H9 (cell line): ENCODE data around the gene PTPRC. TPM values are rescaled to one million over a fixed set of nuclear protein-coding genes. Genes with fewer than 3 reads are reported as not detected.

Experiments
- DNase-seq: peaks from one replicate; pipeline ENCODE4 v3.0.0-alpha.2; 2017
- H2AFZ ChIP-seq: one replicate; pipeline ENCODE4 v1.6.1; 2013; ENCODE audit warnings: mild to moderate bottlenecking, low read length, control low read depth, moderate library complexity
- H2AK5ac ChIP-seq: 2 replicates; pipeline ENCODE4 v1.6.1; 2013; ENCODE audit warnings: low read length, control low read depth, mixed read lengths; ENCODE audit not compliant: insufficient read length
- H2BK120ac ChIP-seq: one replicate; pipeline ENCODE4 v1.6.1; 2013; ENCODE audit warnings: low read depth, mild to moderate bottlenecking, low read length, control low read depth, inconsistent platforms; ENCODE audit not compliant: poor library complexity, severe bottlenecking
- H2BK12ac ChIP-seq: 2 replicates; pipeline ENCODE4 v1.6.1; 2013; ENCODE audit warnings: low read length, control low read depth, mixed read lengths, low read depth; ENCODE audit not compliant: insufficient read length
- H2BK15ac ChIP-seq: 2 replicates; pipeline ENCODE4 v1.6.1; 2013; ENCODE audit warnings: low read depth, low read length, control low read depth
- H2BK20ac ChIP-seq: one replicate; pipeline ENCODE4 v1.6.1; 2013; ENCODE audit warnings: low read depth, mild to moderate bottlenecking, low read length, control low read depth, inconsistent platforms; ENCODE audit not compliant: poor library complexity, severe bottlenecking
- H2BK5ac ChIP-seq: 2 replicates; pipeline ENCODE4 v1.6.1; 2013; ENCODE audit warnings: low read length, control low read depth, mixed read lengths; ENCODE audit not compliant: insufficient read length
- H3K14ac ChIP-seq: 2 replicates; pipeline ENCODE4 v1.6.1; 2013; ENCODE audit warnings: low read length, control low read depth; ENCODE audit not compliant: insufficient read depth
- H3K18ac ChIP-seq: 2 replicates; pipeline ENCODE4 v1.6.1; 2013; ENCODE audit warnings: low read depth, mild to moderate bottlenecking, mixed read lengths, low read length, control low read depth; ENCODE audit not compliant: insufficient read length
- H3K23ac ChIP-seq: 2 replicates; pipeline ENCODE4 v1.6.1; 2013; ENCODE audit warnings: low read length, control low read depth, mixed read lengths, low read depth; ENCODE audit not compliant: insufficient read length
- H3K23me2 ChIP-seq: 2 replicates; pipeline ENCODE4 v1.6.1; 2013; ENCODE audit warnings: low read depth, mild to moderate bottlenecking, mixed read lengths, low read length, control low read depth; ENCODE audit not compliant: insufficient read length, poor library complexity, severe bottlenecking
- H3K27ac ChIP-seq: 2 replicates; pipeline ENCODE4 v1.5.1; 2013; ENCODE audit warnings: low read length, control low read depth, mixed read lengths, low read depth; ENCODE audit not compliant: insufficient read length
- H3K27me3 ChIP-seq: 2 replicates; pipeline ENCODE4 v1.6.1; 2013; ENCODE audit warnings: low read length, control low read depth, inconsistent platforms; ENCODE audit not compliant: insufficient read depth
- H3K4ac ChIP-seq: 2 replicates; pipeline ENCODE4 v1.6.1; 2013; ENCODE audit warnings: low read depth, mild to moderate bottlenecking, control low read depth, inconsistent platforms, low read length, moderate library complexity
- H3K4me1 ChIP-seq: 2 replicates; pipeline ENCODE4 v1.6.1; 2013; ENCODE audit warnings: low read length, control low read depth, inconsistent platforms; ENCODE audit not compliant: insufficient read depth
- H3K4me2 ChIP-seq: 2 replicates; pipeline ENCODE4 v1.6.1; 2013; ENCODE audit warnings: low read length, control low read depth, mixed read lengths; ENCODE audit not compliant: insufficient read length, insufficient read depth
- H3K56ac ChIP-seq: 2 replicates; pipeline ENCODE4 v1.6.1; 2013; ENCODE audit warnings: low read depth, mild to moderate bottlenecking, mixed read lengths, low read length, control low read depth; ENCODE audit not compliant: insufficient read length
- H3K79me1 ChIP-seq: 2 replicates; pipeline ENCODE4 v1.6.1; 2013; ENCODE audit warnings: low read depth, mild to moderate bottlenecking, moderate library complexity, low read length, control low read depth, inconsistent platforms; ENCODE audit not compliant: insufficient read depth, poor library complexity, severe bottlenecking
- H3K79me2 ChIP-seq: 2 replicates; pipeline ENCODE4 v1.6.1; 2013; ENCODE audit warnings: low read length, control low read depth, inconsistent platforms; ENCODE audit not compliant: insufficient read depth
- H3K9ac ChIP-seq: 2 replicates; pipeline ENCODE4 v1.6.1; 2013; ENCODE audit warnings: low read length, control low read depth, mixed read lengths; ENCODE audit not compliant: insufficient read length; ENCODE audit errors: extremely low read depth
- H3K9me3 ChIP-seq: one replicate; pipeline ENCODE4 v1.6.1; 2013; ENCODE audit warnings: low read depth, low read length, inconsistent platforms; ENCODE audit not compliant: control insufficient read depth
- H3T11ph ChIP-seq: one replicate; pipeline ENCODE4 v1.6.1; 2013; ENCODE audit warnings: mild to moderate bottlenecking, low read length, control low read depth, inconsistent platforms
- H4K20me1 ChIP-seq: one replicate; pipeline ENCODE4 v1.6.1; 2013; ENCODE audit not compliant: control insufficient read depth, insufficient read length, insufficient read depth
- H4K5ac ChIP-seq: 2 replicates; pipeline ENCODE4 v1.6.1; 2013; ENCODE audit warnings: low read depth, mild to moderate bottlenecking, mixed read lengths, low read length, control low read depth; ENCODE audit not compliant: insufficient read length
- H4K8ac ChIP-seq: replicated peaks from 2 replicates; pipeline ENCODE4 v1.6.1; 2013; ENCODE audit warnings: low read length, control low read depth, mixed read lengths, low read depth; ENCODE audit not compliant: insufficient read length
- H4K91ac ChIP-seq: 2 replicates; pipeline ENCODE4 v1.6.1; 2013; ENCODE audit warnings: low read depth, mild to moderate bottlenecking, moderate library complexity, mixed read lengths, low read length, control low read depth; ENCODE audit not compliant: insufficient read length
- H3K27ac Mint-ChIP-seq, 3 experiments: 2 replicates in 2 of 3; 3 replicates in 1 of 3; pipeline ENCODE4 v1.8.0; 2020 to 2021; ENCODE audit warnings: mixed read lengths in 3 of 3, mild to moderate bottlenecking in 1 of 3, moderate library complexity in 1 of 3
- H3K27me3 Mint-ChIP-seq: 2 replicates; pipeline ENCODE4 v1.8.0; 2021; ENCODE audit warnings: low read depth, mild to moderate bottlenecking, moderate library complexity, mixed read lengths
- H3K36me3 Mint-ChIP-seq, 3 experiments: 2 replicates in 2 of 3; 3 replicates in 1 of 3; pipeline ENCODE4 v1.8.0; 2020 to 2021; ENCODE audit warnings: low read depth in 3 of 3, mixed read lengths in 3 of 3; ENCODE audit not compliant: insufficient read depth in 1 of 3
- H3K4me1 Mint-ChIP-seq, 2 experiments: 2 replicates each; pipeline ENCODE4 v1.8.0; 2020; ENCODE audit warnings: mixed read lengths in 2 of 2
- H3K4me3 Mint-ChIP-seq, 2 experiments: 2 replicates in 1 of 2; 3 replicates in 1 of 2; pipeline ENCODE4 v1.8.0; 2020 to 2021; ENCODE audit warnings: mild to moderate bottlenecking in 2 of 2, mixed read lengths in 2 of 2, moderate library complexity in 1 of 2
- H3K9me3 Mint-ChIP-seq, 2 experiments: 2 replicates in 1 of 2; 3 replicates in 1 of 2; pipeline ENCODE4 v1.8.0; 2020; ENCODE audit warnings: mild to moderate bottlenecking in 2 of 2, mixed read lengths in 2 of 2, moderate library complexity in 1 of 2
- CTCF ChIP-seq: fragments of 200-600 bp; sonication (generic); conservative IDR thresholded peaks from 3 replicates; pipeline ENCODE4 v1.8.0; 2021; ENCODE audit warnings: antibody characterized with exemption, mild to moderate bottlenecking
- total RNA-seq: library from RNA; stranded (reverse); gene quantifications from 2 replicates; pipeline ENCODE4 v1.2.1, GENCODE V29; 2021

PTPRC gene
- total RNA-seq, 1 experiment from 2014 or later = not detected

GRCh38 chr1:198772626-198773025 lies 133.8 kb downstream of the PTPRC start:
- Histone ChIP-seq H2BK5ac (no peak overlapping the region), H3K79me2 (no peaks in the 10 kb centered on the region), H4K5ac (no peak overlapping the region), H4K20me1 (no peaks in the 10 kb centered on the region), H2AK5ac (no peak overlapping the region), H3K18ac (no peak overlapping the region), H2BK20ac (no peak overlapping the region), H2BK120ac (no peak overlapping the region), H3K4ac (no peak overlapping the region), H3K4me2 (no peak overlapping the region), H2AFZ (no peak overlapping the region), H3K23me2 (no peaks in the 10 kb centered on the region), H3K56ac (no peak overlapping the region), H3K14ac (no peak overlapping the region), H2BK12ac (no peak overlapping the region), H4K91ac (no peak overlapping the region), H2BK15ac (no peak overlapping the region), H3K27me3 (no peaks in the 10 kb centered on the region), H4K8ac (no peak overlapping the region), H3K9ac (no peak overlapping the region), H3K4me1 (no peaks in the 10 kb centered on the region), H3K79me1 (no peaks in the 10 kb centered on the region), H3T11ph (no peak overlapping the region), H3K9me3 (no peaks in the 10 kb centered on the region), H3K27ac (no peak overlapping the region), H3K23ac (no peak overlapping the region)
- Mint-ChIP-seq H3K9me3 (no peaks in the 10 kb centered on the region), H3K27ac (no peak overlapping the region), H3K4me3 (no peak overlapping the region), H3K4me1 (peaks cover 14 to 16% of the 10 kb centered on the region in 2 experiments), H3K36me3 (no peaks in the 10 kb centered on the region), H3K27me3 (no peaks in the 10 kb centered on the region)
- no peak for DNase-seq
- no peak for TF ChIP-seq CTCF
